OCI-LY3 (cell line): ENCODE measurements around the gene NGEF.

Experiments used
- CTCF ChIP-seq: fragments of 200-600, 300-600 bp; sonication (generic); IDR thresholded peaks from 2 replicates; pipeline ENCODE4 v1.5.1; 2014; ENCODE audit warnings: antibody characterized with exemption, low read length, low read depth
- EZH2phosphoT487 ChIP-seq: fragments of 200-600 bp; shearing (Covaris generic); IDR thresholded peaks from 2 replicates; pipeline ENCODE4 v1.6.1; 2018; ENCODE audit warnings: antibody characterized with exemption, mixed run types, low read depth

DNA sequence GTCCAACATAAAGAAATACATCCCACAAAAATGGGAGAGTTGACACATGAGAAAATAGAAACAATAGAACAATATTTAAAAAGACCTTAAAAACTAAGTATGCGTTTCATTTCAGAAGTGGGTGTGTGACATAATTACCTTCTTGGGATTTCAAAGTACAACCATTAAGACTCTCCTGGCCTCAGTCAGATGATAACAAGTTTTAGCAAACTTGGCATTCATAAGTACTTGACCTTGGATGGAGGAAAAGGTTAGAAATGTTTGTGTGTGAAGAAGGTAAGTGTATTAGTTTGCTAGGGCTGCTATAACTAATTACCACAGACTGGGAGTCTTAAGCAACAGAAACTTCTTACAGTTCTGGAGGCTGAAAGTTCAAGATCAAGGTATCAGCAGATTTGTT is 4.9 kb upstream of the NGEF start:
- TF ChIP-seq CTCF (no peak), EZH2phosphoT487 (no peak)
